Prostate gland (tissue), 2 donors: ENCODE results near the gene ARHGAP5.

ENCODE experiments used
- CTCF ChIP-seq, 4 experiments: fragments of 200-600 bp in 2 of 4; fragments of 450-650 bp in 2 of 4; sonication (generic) in 2 of 4; IDR thresholded peaks; 1 replicate in 3 of 4; 2 replicates in 1 of 4; pipeline ENCODE4 v1.5.1; 2016 to 2019; ENCODE audit warnings: antibody characterized with exemption in 4 of 4, mild to moderate bottlenecking in 2 of 4, moderate library complexity in 2 of 4
- POLR2A ChIP-seq: fragments of 450-650 bp; IDR thresholded peaks from one replicate; pipeline ENCODE4 v1.6.1; 2016; ENCODE audit warnings: antibody characterized with exemption, mild to moderate bottlenecking
- POLR2AphosphoS5 ChIP-seq: sonication (generic); formaldehyde crosslinking; IDR thresholded peaks from one replicate; pipeline ENCODE4 v1.6.1; 2017; ENCODE audit warnings: antibody characterized with exemption

GRCh38 chr14:32189811-32190210 lies 112.7 kb downstream of the ARHGAP5 start:
- TF ChIP-seq CTCF (IDR thresholded peaks at IDR 0.05) (no peak), POLR2A (no peak), POLR2AphosphoS5 (no peak)
